Psoas muscle (tissue), 8 donors: Measurements from ENCODE around the gene SYT12. TPM values are rescaled to one million over a fixed set of nuclear protein-coding genes. Genes with fewer than 3 reads are reported as not detected.

Experiments
- ATAC-seq, 4 donors: fragments of 200-7000 bp; cut with Tn5 transposase; one replicate each; pipeline ENCODE4 v1.9.1; 2020; ENCODE audit warnings: moderate library complexity in 3 of 4, mild to moderate bottlenecking in 2 of 4
- DNase-seq, 2 donors: peaks; one replicate each; pipeline ENCODE4 v3.0.0-alpha.2; 2020
- H3K27ac ChIP-seq: fragments of 200-600 bp; one replicate; pipeline ENCODE4 v1.8.0; 2022
- H3K27me3 ChIP-seq, 3 donors: fragments of 200-600 bp in 1 of 3; one replicate each; pipeline versions ENCODE4 v1.6.1 to v1.8.0; 2013 to 2022; ENCODE audit warnings: low read length in 2 of 3, mild to moderate bottlenecking in 2 of 3, moderate library complexity in 1 of 3; ENCODE audit not compliant: insufficient read depth in 3 of 3
- H3K36me3 ChIP-seq, 2 donors: fragments of 200-600 bp in 1 of 2; one replicate each; pipeline versions ENCODE4 v1.6.1 to v1.8.0; 2013 to 2022; ENCODE audit warnings: low read depth in 1 of 2, mild to moderate bottlenecking in 1 of 2, moderate library complexity in 1 of 2; ENCODE audit not compliant: insufficient read depth in 1 of 2
- H3K4me1 ChIP-seq: fragments of 200-600 bp; one replicate; pipeline ENCODE4 v1.8.0; 2022
- H3K4me3 ChIP-seq: fragments of 200-600 bp; one replicate; pipeline ENCODE4 v1.8.0; 2022; ENCODE audit warnings: mild to moderate bottlenecking
- H3K9me3 ChIP-seq: fragments of 200-600 bp; one replicate; pipeline ENCODE4 v1.8.0; 2022
- WGBS, 3 donors: extraction: QIAGEN DNeasy Blood & Tissue Kit; methylation state at CpG; one replicate each; pipeline versions ENCODE4 v1.1.6 to v1.1.7; 2013; 5-methylcytosine and 5-hydroxymethylcytosine counted together
- intact Hi-C, 2 donors: fragments of 100-400 bp; cut with DNase I; formaldehyde crosslinking; loops; one replicate each; pipeline versions ENCODE4 v1.11.0 to v1.14.2; 2022
- polyA plus RNA-seq, 3 donors: library from polyadenylated mRNA; stranded (reverse); fragments of 200-250 nt; gene quantifications; one replicate each; pipeline ENCODE4 v1.2.3, GENCODE V29; 2013
- total RNA-seq, 4 donors: library from RNA; stranded (reverse); fragmentation: NEBNext Ultra II Directional in 2 of 4; extraction: Animal tissue kit (Norgen Biotek cat#: 25700) in 2 of 4; gene quantifications; one replicate each; pipeline versions ENCODE4 v1.2.1 to v1.2.4, GENCODE V29; 2021 to 2023
- TF ChIP-seq, protein P1 (sequence below): fragments of 200-600 bp; IDR thresholded peaks from one replicate; pipeline ENCODE4 v1.8.0; 2022; ENCODE audit warnings: antibody characterized with exemption
- donor health status: healthy with polysubstance abuse.
- donor health status: DM: no; HTN: no; CAD: no; lungs with moderate emphysema.
- donor health status: Bipolar disorder and iron deficiency.
- donor health status: healthy.
- donor health status: DM: yes; HTN: yes; CAD: no.
- donor health status: DM: no; HTN: no; CAD: no.
- donor health status: DM: no; HTN: no; CAD: no.
- donor health status: DM: yes; HTN: yes; CAD: no.

Gene SYT12
- total and polyA plus RNA-seq, 7 donors = 0.17 to 0.61 (median 0.29) TPM; not detected in 1

DNA sequence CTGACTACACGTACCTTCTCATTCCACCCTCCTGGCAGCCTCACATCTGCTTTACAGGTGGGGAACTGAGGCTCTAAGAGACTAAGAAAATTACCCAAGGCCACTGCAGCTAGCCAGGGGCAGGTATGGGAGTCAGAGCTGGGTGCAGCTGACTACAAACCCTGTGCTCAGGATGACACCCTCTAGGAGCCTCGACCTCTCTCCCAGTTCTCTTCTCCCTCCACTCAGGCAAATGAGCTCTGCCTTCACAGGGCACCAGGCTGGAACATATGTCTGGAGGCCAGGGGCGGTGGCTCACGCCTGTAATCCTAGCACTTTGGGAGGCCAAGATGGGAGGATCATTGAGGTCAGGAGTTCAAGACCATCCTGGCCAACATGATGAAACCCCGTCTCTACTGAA, 4.0 kb downstream of the SYT12 start:
- Histone ChIP-seq H3K36me3 (no peaks in the 10 kb centered on the region), H3K27ac (no peak overlapping the region), H3K4me1 (peaks cover 7% of the 10 kb centered on the region), H3K4me3 (no peak overlapping the region), H3K27me3 (peaks cover 0 to 11% (median 0%) of the 10 kb centered on the region in 3 donors), H3K9me3 (no peaks in the 10 kb centered on the region)
- TF ChIP-seq, protein P1, sequence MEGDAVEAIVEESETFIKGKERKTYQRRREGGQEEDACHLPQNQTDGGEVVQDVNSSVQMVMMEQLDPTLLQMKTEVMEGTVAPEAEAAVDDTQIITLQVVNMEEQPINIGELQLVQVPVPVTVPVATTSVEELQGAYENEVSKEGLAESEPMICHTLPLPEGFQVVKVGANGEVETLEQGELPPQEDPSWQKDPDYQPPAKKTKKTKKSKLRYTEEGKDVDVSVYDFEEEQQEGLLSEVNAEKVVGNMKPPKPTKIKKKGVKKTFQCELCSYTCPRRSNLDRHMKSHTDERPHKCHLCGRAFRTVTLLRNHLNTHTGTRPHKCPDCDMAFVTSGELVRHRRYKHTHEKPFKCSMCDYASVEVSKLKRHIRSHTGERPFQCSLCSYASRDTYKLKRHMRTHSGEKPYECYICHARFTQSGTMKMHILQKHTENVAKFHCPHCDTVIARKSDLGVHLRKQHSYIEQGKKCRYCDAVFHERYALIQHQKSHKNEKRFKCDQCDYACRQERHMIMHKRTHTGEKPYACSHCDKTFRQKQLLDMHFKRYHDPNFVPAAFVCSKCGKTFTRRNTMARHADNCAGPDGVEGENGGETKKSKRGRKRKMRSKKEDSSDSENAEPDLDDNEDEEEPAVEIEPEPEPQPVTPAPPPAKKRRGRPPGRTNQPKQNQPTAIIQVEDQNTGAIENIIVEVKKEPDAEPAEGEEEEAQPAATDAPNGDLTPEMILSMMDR = no peak
- 88 to 94% (median 91%) methylated on average over 5 of the region's 5 CpGs for WGBS, 3 donors
- ATAC-seq (no peak), DNase-seq (no peak)
- intact Hi-C loops = no loop called here

DNA sequence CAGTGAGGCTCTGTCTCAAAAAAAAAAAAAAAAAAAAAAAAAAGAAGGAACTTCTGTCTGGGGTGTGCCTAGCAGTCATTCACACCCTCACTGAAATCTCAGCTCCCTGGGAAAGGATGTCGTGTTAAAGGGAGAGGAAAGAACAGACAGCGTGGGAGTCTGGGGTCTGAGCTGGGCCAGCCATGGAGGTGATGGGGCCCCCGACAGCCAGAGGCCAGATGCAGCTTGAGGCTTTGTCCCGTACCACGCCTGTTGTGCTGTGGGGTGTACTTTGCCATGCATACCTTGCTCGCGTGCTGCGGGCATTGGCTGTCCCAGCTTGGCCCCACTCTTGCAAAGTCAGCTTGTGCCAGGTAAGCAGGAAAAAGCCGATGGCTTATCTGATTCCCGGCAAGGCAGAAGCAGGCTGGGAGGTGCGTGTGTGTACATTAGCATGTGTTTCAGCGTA, 4.6 kb downstream of the SYT12 start:
- H3K27me3 ChIP-seq = peaks cover 0 to 11% (median 0%) of the 10 kb centered on the region in 3 donors
- ATAC-seq = no peak
- H3K27ac ChIP-seq = no peak overlapping the region
- H3K4me3 ChIP-seq = no peak overlapping the region
- no peaks in the 10 kb centered on the region for H3K36me3 ChIP-seq
- H3K4me1 ChIP-seq = peaks cover 4% of the 10 kb centered on the region
- H3K9me3 ChIP-seq = no peaks in the 10 kb centered on the region
- TF ChIP-seq, protein P1 = no peak
- intact Hi-C loops = no loop called here
- no peak for DNase-seq
- WGBS, 3 donors = 80 to 88% (median 86%) methylated on average over 12 of the region's 12 CpGs

DNA sequence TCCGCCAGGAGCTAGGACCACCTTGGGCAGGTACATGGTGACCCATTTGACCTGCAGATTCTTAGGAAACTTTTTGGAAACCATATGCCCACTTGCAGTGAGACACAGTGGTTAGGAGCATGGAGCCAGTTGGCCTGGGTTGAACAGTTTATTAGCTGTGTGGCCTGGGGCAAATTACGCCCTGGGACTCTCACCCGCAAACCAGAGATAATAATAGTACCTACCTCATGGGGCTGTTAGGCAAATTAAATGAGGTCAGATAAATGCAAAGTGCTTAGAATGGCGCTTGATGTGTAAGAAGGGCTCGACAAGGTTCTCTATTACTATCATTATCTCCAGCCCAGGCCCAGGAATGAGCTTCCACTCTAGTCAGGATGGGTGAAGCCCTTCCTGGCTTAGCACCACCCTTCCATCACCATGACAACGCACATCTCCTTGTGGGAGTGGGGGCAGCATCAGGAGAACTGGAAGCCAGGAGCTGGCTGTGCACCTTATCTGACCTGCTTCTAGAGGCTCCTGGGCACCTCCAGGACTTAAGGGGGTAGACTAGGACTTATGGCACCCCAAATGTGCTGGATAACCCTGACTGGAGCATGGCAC, 5.1 kb downstream of the SYT12 start:
- 81 to 91% (median 89%) methylated on average over 6 of the region's 6 CpGs for WGBS, 3 donors
- Histone ChIP-seq H3K4me3 (no peak overlapping the region), H3K27ac (no peak overlapping the region), H3K36me3 (no peaks in the 10 kb centered on the region), H3K27me3 (peaks cover 0 to 11% (median 0%) of the 10 kb centered on the region in 3 donors), H3K4me1 (no peaks in the 10 kb centered on the region), H3K9me3 (no peaks in the 10 kb centered on the region)
- intact Hi-C loops = no loop called here
- ATAC-seq = no peak
- no peak for DNase-seq
- TF ChIP-seq, protein P1 = no peak

DNA sequence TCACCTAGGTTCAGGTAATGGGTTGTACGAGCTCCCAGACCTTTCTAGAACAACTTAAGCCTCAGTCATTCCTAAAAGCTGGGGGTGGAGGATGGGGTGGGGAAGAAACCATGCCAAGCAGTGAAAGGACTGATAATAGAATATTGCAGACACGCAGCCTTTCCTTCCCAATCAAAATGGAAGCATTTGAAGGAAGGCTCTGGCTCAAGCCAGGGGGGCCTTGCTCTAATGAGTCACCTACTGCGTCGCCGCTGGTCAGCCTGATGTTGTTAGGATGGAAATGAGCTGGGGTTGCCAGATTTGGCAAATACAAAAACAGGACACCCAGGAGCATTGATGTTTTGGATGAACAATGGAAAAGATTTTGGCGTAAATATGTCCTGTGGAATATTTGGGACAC, 6.2 kb downstream of the SYT12 start:
- no peak overlapping the region for H3K27ac ChIP-seq
- no peak for ATAC-seq
- TF ChIP-seq, protein P1 = no peak

DNA sequence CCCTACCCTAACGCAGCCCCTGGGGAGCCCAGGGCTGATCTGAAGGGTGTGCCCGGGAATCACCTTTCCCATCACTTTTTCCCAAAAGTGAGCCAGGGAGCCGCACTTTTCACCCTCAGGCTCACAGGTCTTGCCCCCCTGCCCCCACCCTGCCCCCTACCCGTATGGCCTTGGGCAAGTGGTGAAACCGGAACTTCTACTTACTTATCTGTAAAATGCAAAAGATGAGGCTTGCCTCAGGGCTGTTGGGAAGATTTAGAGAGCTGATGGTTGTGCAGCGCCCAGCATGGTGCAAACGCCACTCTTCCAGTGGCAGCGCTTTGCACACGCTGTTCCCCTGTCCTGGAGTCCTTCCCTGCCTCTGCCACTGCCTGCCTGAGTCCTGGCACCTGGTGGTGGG, 8.0 kb downstream of the SYT12 start:
- Histone ChIP-seq H3K36me3 (no peaks in the 10 kb centered on the region), H3K9me3 (no peaks in the 10 kb centered on the region), H3K27ac (no peak overlapping the region), H3K27me3 (no peaks in the 10 kb centered on the region), H3K4me3 (no peak overlapping the region), H3K4me1 (no peaks in the 10 kb centered on the region)
- ATAC-seq (no peak), DNase-seq (no peak)
- TF ChIP-seq, protein P1 = no peak
- WGBS, 3 donors = 74 to 84% (median 82%) methylated on average over 9 of the region's 9 CpGs
- intact Hi-C loops = no loop called here

More for the DNA sequence above, 6.2 kb downstream of the SYT12 start:
- Histone ChIP-seq H3K9me3 (no peaks in the 10 kb centered on the region), H3K4me1 (no peaks in the 10 kb centered on the region), H3K4me3 (no peak overlapping the region), H3K36me3 (no peaks in the 10 kb centered on the region), H3K27me3 (peaks cover 0 to 4% (median 0%) of the 10 kb centered on the region in 3 donors)
- intact Hi-C loops = no loop called here
- 74 to 80% (median 77%) methylated on average over 6 of the region's 6 CpGs for WGBS, 3 donors
- no peak for DNase-seq
